NCI-H2107 (cell line): Measurements from ENCODE around the gene KLHL33.

Experiments used
- DNase-seq: peaks from one replicate; lab custom pipeline; 2025; lab: John Stamatoyannopoulos, UW

Gene KLHL33, protein sequence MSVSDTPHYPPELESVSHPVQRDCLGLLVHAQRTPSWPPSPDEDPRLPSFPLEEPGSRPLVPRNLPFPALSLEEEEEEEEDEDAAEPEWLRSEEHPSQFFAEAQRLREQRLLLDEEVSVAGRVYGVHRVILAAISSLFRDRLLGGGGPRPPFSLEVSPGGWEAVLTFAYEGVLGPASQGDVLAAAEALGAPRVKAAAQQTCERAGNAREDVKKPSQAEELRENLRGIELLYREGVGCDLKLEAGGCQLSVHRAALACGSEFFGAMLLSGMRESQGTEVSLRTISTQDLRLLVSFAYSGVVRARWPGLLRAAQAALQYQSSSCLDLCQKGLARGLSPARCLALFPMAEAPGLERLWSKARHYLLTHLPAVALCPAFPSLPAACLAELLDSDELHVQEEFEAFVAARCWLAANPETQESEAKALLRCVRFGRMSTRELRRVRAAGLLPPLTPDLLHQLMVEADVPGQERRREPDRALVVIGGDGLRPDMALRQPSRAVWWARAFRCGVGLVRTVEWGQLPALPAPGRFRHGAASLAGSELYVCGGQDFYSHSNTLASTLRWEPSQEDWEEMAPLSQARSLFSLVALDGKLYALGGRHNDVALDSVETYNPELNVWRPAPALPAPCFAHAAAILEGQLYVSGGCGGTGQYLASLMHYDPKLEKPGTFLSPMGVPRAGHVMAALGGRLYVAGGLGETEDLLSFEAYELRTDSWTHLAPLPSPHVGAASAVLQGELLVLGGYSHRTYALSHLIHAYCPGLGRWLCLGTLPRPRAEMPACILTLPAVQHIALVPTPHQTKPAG

DNA sequence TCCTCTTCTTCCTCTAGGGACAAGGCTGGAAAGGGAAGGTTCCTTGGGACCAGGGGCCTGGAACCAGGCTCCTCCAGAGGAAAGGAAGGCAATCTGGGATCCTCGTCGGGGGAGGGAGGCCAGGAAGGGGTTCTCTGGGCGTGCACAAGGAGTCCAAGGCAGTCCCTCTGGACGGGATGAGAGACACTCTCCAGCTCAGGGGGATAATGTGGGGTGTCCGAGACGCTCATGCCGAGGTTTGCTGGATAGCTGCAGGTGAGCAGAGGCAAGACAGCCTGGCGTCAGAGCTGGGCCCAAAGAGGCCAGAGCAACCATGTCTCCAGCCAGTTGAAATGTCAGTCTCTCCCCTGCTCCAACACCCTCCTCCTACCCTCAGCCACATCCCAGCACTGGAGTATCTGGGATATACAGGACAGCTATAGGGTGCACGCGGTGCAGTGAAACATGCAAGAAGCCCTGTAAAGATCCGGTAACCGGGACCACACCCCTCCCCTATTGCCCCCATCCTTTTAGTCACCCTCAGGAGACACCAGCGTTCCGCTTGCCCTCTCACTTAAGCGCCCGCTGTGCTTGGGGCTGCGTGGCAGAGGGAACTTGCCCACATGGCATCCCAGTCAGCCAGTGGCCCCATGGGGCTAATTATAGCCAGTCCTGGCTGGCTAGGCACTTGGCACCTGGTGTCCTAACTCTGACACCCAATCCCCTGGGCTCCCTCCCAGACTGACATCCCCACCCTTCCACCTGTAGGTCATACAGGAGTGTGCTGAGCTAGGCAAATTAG lies at the start of gene KLHL33:
Gene KLHL33, minus strand, starts transcription at position 585 of the 781 bp plus-strand sequence. Its CDS starts 355 bp downstream, at position 230.
- peak; percentile 92 for DNase-seq

- DNase-seq: no peak
Observed at GRCh38 chr14:20482382-20482781, 46.4 kb upstream of the KLHL33 start.

GRCh38 chr14:20478894-20479293 lies 42.9 kb upstream of the KLHL33 start:
- no peak for DNase-seq

GRCh38 chr14:20477211-20477876 lies 41.4 kb upstream of the KLHL33 start:
- no peak for DNase-seq

DNA sequence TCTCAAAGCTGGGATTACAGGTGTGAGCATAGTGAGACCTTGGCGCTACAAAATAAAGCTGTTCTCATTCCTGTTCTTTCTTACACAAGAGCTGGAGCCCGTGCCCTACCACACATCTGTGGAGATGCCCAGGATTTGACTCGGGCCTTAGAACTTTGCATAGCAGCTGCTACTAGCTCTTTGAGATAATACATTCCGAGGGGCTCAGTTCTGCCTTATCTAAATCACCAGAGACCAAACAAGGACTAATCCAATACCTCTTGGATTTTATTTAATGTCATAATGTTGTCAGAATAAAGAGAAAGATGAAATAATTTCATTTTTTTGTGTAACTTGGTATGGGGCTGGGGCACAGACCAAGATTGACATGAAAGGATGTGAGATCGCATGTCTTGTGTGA lies 40.8 kb upstream of the KLHL33 start:
- no peak for DNase-seq

DNA sequence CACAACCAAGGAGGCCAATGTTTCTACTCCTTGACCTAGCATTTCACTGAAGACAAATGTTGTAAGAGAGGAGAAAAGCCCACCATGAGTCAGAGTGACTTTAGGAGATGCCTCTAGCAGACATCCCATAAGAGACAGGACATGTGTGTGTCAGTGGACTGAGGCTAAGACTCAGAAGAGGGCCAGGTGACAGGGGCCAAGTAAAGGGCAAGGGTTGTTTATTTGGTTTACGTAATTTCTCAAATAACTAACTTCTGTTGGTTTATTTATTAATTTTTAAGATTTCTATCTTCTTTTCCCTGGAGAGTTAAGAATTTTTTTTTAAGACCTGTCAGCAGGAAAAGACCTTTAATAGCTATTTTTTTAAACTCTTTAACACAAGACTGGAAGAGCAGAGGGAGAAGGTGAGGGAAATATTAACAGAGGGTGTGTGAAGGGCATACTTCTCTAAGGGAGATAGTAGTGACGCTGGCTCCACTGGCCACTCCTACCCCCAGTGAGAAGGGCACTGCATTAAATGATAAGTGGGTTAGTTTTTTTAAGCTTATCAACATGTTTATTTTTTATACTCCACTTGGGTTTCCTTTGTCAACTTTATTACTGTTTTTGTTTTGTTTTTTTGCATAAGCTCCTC lies 36.7 kb upstream of the KLHL33 start:
- no peak for DNase-seq

- no peak for DNase-seq
Observed at GRCh38 chr14:20470603-20470901, 34.6 kb upstream of the KLHL33 start.

- DNase-seq: peak; percentile 32
Observed at GRCh38 chr14:20469890-20470602, 34.1 kb upstream of the KLHL33 start.

DNA sequence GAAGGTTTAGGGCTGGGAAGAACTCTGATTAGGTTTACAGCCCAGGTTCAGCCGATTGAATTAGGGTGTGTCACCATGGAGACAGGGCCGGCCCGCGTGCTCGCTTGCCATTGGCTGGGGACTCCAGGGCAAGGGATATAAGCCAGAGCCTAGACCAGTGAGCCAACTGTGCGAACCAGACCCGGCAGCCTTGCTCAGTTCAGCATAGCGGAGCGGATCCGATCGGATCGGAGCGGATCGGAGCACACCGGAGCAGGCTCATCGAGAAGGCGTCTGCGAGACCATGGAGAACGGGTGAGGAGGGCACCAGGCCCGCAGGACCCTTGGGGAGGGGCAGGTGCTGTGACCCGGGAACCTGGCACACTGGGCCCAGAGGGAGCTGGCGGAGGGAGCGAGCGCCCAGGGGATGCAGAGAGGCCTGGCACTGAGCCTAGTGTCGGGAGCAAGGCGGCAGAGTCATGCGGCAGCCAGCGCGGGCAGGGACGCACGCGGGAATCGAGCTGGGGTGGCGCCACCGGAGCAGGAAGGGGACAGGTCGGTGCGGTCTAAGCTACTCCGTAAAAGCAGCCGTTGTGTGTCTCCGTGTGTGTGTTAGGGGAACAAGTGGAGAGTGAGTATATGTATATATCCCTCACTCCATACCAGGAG lies 33.4 kb upstream of the KLHL33 start, which contains the start of gene PNP:
Gene PNP, plus strand, starts transcription at position 165 of the 648 bp plus-strand sequence. Its CDS starts 119 bp downstream, at position 284.
- DNase-seq: peak; percentile 78

DNA sequence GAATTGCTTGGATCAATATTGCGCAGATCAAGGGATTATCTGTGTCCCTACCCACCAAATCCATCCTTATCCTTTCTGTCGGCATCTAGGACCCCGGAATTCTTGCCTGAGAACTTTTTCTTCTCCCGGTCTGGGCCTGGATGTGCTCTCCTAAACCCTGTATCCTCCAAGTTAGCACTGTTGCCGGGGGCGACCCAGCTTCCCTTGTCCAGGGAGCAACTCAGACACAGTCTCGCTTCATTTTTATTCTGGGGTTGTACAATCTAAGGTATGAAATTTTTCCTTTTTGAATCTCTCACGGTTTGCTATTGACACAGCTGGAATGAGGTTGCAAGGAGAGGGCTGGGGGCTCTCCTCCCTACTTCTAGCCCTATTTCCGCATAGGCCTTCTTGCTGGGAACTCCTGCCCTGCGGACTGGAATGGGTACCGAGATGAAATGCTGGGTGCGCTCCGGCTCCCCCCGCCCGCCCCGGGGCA lies 32.8 kb upstream of the KLHL33 start:
- DNase-seq: no peak

GRCh38 chr14:20461225-20462141 lies 25.5 kb upstream of the KLHL33 start, which contains the start of gene PIP4P1:
Gene PIP4P1, minus strand, starts transcription at chr14:20461434. Its CDS starts 109 bp downstream, at chr14:20461325.
- peak; percentile 100 for DNase-seq

GRCh38 chr14:20460458-20461224 lies 24.7 kb upstream of the KLHL33 start:
- DNase-seq: peak; percentile 66

DNA sequence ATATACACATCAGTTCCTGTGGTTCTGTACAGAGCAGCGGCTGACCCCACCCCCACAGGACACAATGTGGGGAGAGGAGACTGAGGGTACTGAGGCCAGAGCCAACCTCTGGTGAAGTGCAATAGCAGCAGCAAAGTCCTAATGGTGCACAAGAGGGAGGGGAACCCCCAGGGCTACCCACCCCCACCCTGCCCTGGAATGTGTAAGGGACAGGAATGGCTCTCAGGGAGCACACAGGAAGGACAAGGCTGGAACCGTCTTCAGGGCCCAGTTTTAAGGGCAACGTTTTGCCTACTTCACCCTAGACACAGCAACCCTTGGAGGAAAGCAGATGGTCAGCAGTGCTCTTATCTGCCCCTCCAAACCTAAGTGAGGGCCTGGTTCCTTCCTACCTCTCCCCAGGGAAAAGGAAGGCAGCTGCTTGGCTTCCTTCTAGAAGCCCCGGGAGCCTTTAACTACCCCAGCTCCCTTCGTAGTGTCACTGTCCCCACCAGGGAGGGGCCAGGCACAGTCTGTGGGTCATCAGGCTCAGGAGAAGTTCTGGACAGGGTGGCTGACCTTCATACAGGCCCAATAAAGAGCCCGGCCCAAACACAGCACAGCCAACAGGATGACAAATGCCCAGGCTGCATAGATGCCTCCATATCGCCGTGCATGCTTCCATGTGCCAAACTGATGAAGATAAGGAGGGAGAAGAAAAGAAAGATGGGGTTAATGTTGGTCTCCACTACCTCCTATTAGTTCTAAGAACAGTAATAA lies 22.2 kb upstream of the KLHL33 start:
- no peak for DNase-seq

DNA sequence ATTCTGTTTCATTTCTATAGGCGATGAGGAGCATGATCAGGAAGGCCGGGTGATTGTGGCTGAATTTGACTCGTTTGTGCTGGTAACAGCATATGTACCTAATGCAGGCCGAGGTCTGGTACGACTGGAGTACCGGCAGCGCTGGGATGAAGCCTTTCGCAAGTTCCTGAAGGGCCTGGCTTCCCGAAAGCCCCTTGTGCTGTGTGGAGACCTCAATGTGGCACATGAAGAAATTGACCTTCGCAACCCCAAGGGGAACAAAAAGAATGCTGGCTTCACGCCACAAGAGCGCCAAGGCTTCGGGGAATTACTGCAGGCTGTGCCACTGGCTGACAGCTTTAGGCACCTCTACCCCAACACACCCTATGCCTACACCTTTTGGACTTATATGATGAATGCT lies 21.0 kb upstream of the KLHL33 start:
- DNase-seq: no peak

- DNase-seq: peak; percentile 72
Observed at GRCh38 chr14:20455355-20456300, 19.7 kb upstream of the KLHL33 start.
